Keratinocyte (primary cell): ENCODE results near the gene CPNE1. TPM values are rescaled to one million over a fixed set of nuclear protein-coding genes. Genes with fewer than 3 reads are reported as not detected.

Experiments
- DNase-seq: peaks from one replicate; pipeline ENCODE4 v3.0.0-alpha.2; 2011; ENCODE audit warnings: low read depth, missing footprints, low spot score
- FAIRE-seq: peaks from 2 replicates; lab custom pipeline; 2011; peaks lifted over from hg19 to GRCh38; lab: Jason Lieb, UNC
- H2AFZ ChIP-seq: 2 replicates; pipeline ENCODE4 v1.6.0; 2012; ENCODE audit warnings: low read length, control low read depth, inconsistent platforms; ENCODE audit not compliant: control insufficient read depth
- H3K27ac ChIP-seq: 2 replicates; pipeline ENCODE4 v1.5.1; 2011; ENCODE audit warnings: low read length; ENCODE audit not compliant: control insufficient read depth, insufficient read depth
- H3K27me3 ChIP-seq: 3 replicates; pipeline ENCODE4 v1.6.0; 2011; ENCODE audit warnings: low read length; ENCODE audit not compliant: control insufficient read depth, insufficient read depth; ENCODE audit errors: extremely low read depth
- H3K36me3 ChIP-seq, 2 experiments: 2 replicates in 1 of 2; 3 replicates in 1 of 2; pipeline ENCODE4 v1.5.1; 2011; ENCODE audit warnings: low read length in 2 of 2, mild to moderate bottlenecking in 1 of 2; ENCODE audit not compliant: control insufficient read depth in 2 of 2, insufficient read depth in 2 of 2; ENCODE audit errors: extremely low read depth in 1 of 2
- H3K4me1 ChIP-seq: 3 replicates; pipeline ENCODE4 v1.5.1; 2011; ENCODE audit warnings: low read length; ENCODE audit not compliant: control insufficient read depth, insufficient read depth; ENCODE audit errors: extremely low read depth
- H3K4me2 ChIP-seq: 3 replicates; pipeline ENCODE4 v1.6.0; 2011; ENCODE audit warnings: low read depth, low read length; ENCODE audit not compliant: control insufficient read depth, insufficient read depth; ENCODE audit errors: extremely low read depth
- H3K4me3 ChIP-seq, 3 experiments: fragments of 200-600 bp in 1 of 3; sonication (generic) in 1 of 3; 2 replicates in 2 of 3; 3 replicates in 1 of 3; pipeline ENCODE4 v1.5.1; 2011 to 2016; ENCODE audit warnings: low read length in 3 of 3, mild to moderate bottlenecking in 3 of 3, control low read depth in 2 of 3, inconsistent platforms in 1 of 3, low read depth in 1 of 3, mixed read lengths in 1 of 3, mixed run types in 1 of 3, moderate library complexity in 1 of 3; ENCODE audit not compliant: control insufficient read depth in 2 of 3, insufficient read depth in 2 of 3; ENCODE audit errors: extremely low read depth in 1 of 3
- H3K79me2 ChIP-seq: 2 replicates; pipeline ENCODE4 v1.6.0; 2012; ENCODE audit warnings: low read length; ENCODE audit not compliant: control insufficient read depth, insufficient read depth
- H3K9ac ChIP-seq: 3 replicates; pipeline ENCODE4 v1.6.0; 2011; ENCODE audit warnings: low read length; ENCODE audit not compliant: control insufficient read depth, insufficient read depth; ENCODE audit errors: extremely low read depth
- H3K9me1 ChIP-seq: 3 replicates; pipeline ENCODE4 v1.6.0; 2011; ENCODE audit warnings: low read length; ENCODE audit not compliant: control insufficient read depth, insufficient read depth; ENCODE audit errors: extremely low read depth
- H3K9me3 ChIP-seq: 2 replicates; pipeline ENCODE4 v1.5.1; 2012; ENCODE audit warnings: low read depth, low read length; ENCODE audit not compliant: control insufficient read depth
- H4K20me1 ChIP-seq: 3 replicates; pipeline ENCODE4 v1.6.0; 2011; ENCODE audit warnings: low read length; ENCODE audit not compliant: control insufficient read depth, insufficient read depth; ENCODE audit errors: extremely low read depth
- EZH2 ChIP-seq: IDR thresholded peaks from one replicate; pipeline ENCODE4 v1.6.1; 2012; ENCODE audit warnings: inconsistent platforms, mild to moderate bottlenecking, low read length, moderate library complexity
- dilution Hi-C: fragments of 300-500 bp; cut with MboI; formaldehyde crosslinking; loops from one replicate; pipeline ENCODE4 v1.7.0; 2020; ENCODE audit warnings: low sequenced_read_pairs; ENCODE audit not compliant: extremely low pct_ligation_motif_present
- polyA plus RNA-seq, 5 experiments: library from polyadenylated mRNA; depleted of rRNA in 3 of 5; stranded (reverse) in 3 of 5; stranded (forward) in 1 of 5; unstranded in 1 of 5; fragments of >200 nt; gene quantifications; 1 replicate in 1 of 5; 2 replicates in 3 of 5; 3 replicates in 1 of 5; pipeline versions ENCODE4 v1.2.1 to v1.2.3, GENCODE V29; 2011 to 2012; ENCODE audit warnings: missing spikeins in 2 of 5, low read depth in 1 of 5, low replicate concordance in 1 of 5
- TF ChIP-seq, protein P1 (sequence below), 3 experiments: IDR thresholded peaks in 1 of 3; conservative IDR thresholded peaks in 1 of 3; optimal IDR thresholded peaks in 1 of 3; 2 replicates in 2 of 3; 3 replicates in 1 of 3; pipeline versions ENCODE3 to v1.5.1; 2011; ENCODE audit warnings: low read length in 3 of 3, mild to moderate bottlenecking in 3 of 3, moderate library complexity in 2 of 3, control low read depth in 1 of 3, inconsistent platforms in 1 of 3; ENCODE audit not compliant: insufficient read depth in 2 of 3; ENCODE audit errors: extremely low read depth in 1 of 3

The CPNE1 gene
- polyA plus RNA-seq, 1 donor (not counting 4 experiments of a cell fraction or from before 2014, with no cell fraction given): 111 TPM

DNA sequence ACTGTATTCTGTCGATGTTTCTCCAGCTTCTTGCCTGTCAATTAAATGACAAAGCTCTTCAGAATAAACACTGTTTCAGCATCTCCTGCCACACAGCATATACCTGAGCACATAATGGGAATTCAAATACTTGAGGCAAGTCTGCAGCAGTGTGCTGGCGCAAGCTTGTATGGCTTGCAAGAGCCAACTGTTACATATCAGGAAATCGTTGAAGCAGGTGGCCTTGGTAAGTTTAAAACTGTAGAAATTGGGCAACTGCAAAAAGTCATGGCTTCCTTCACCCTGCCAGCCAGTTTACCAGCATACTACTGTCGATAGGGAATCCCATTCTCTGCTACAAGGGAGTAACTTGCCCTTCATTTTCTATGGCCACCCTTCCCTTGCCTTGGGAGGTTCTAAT is 23.0 kb downstream of the CPNE1 start:
- dilution Hi-C loops: no loop called here
- H3K9ac ChIP-seq: no peak overlapping the region
- FAIRE-seq: no peak
- no peak overlapping the region for H3K4me3 ChIP-seq
- H3K27ac ChIP-seq: no peak overlapping the region
- H3K9me3 ChIP-seq: no peaks in the 10 kb centered on the region
- TF ChIP-seq, protein P1, sequence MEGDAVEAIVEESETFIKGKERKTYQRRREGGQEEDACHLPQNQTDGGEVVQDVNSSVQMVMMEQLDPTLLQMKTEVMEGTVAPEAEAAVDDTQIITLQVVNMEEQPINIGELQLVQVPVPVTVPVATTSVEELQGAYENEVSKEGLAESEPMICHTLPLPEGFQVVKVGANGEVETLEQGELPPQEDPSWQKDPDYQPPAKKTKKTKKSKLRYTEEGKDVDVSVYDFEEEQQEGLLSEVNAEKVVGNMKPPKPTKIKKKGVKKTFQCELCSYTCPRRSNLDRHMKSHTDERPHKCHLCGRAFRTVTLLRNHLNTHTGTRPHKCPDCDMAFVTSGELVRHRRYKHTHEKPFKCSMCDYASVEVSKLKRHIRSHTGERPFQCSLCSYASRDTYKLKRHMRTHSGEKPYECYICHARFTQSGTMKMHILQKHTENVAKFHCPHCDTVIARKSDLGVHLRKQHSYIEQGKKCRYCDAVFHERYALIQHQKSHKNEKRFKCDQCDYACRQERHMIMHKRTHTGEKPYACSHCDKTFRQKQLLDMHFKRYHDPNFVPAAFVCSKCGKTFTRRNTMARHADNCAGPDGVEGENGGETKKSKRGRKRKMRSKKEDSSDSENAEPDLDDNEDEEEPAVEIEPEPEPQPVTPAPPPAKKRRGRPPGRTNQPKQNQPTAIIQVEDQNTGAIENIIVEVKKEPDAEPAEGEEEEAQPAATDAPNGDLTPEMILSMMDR (optimal IDR thresholded peaks at IDR 0.05 in 1 of 3, IDR thresholded peaks at IDR 0.05 in 1 of 3, conservative IDR thresholded peaks at IDR 0.05 in 1 of 3; ENCODE audit: extremely low read depth in 1 of 3, insufficient read depth in 2 of 3, low read length in 3 of 3): no peak
- no peak for TF ChIP-seq EZH2
- H3K27me3 ChIP-seq: no peaks in the 10 kb centered on the region
- peaks cover 5 to 6% of the 10 kb centered on the region in 2 experiments for H3K36me3 ChIP-seq
- no peak overlapping the region for H3K4me2 ChIP-seq
- H2AFZ ChIP-seq: no peak overlapping the region
- no peak for DNase-seq
- peaks cover 9% of the 10 kb centered on the region for H3K4me1 ChIP-seq
- H4K20me1 ChIP-seq: peaks cover 11% of the 10 kb centered on the region
- H3K9me1 ChIP-seq: peaks cover 5% of the 10 kb centered on the region
- H3K79me2 ChIP-seq: peaks cover 79% of the 10 kb centered on the region

DNA sequence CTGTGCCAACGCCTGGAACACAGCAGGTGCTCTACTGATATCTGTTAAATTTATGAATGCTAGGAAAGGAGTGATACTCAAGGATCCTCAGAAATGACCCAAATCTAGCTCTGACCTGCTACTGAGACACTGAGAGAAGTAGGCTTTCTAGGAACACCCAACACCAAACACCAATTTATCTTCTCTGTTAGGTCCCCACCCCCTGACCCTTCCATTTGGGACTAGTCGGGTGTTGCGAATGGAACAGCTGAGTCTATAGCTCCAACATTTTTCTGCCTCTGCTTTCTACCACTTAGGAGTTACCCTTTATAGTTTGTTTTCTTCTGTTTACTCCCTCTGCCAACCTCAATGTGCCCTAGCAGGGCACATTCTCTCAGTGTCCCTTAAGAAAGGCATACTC is 24.0 kb downstream of the CPNE1 start:
- DNase-seq (no peak), FAIRE-seq (no peak)
- Histone ChIP-seq H2AFZ (no peak overlapping the region), H3K27me3 (no peaks in the 10 kb centered on the region), H3K27ac (no peak overlapping the region), H4K20me1 (peaks cover 13% of the 10 kb centered on the region), H3K9ac (no peak overlapping the region), H3K4me3 (no peak overlapping the region), H3K36me3 (peaks cover 5 to 6% of the 10 kb centered on the region in 2 experiments), H3K4me2 (no peak overlapping the region), H3K79me2 (peaks cover 77% of the 10 kb centered on the region), H3K4me1 (peaks cover 8% of the 10 kb centered on the region), H3K9me1 (peaks cover 5% of the 10 kb centered on the region), H3K9me3 (no peaks in the 10 kb centered on the region)
- dilution Hi-C loops: no loop called here
- TF ChIP-seq EZH2: no peak
- TF ChIP-seq, protein P1 (optimal IDR thresholded peaks at IDR 0.05 in 1 of 3, IDR thresholded peaks at IDR 0.05 in 1 of 3, conservative IDR thresholded peaks at IDR 0.05 in 1 of 3; ENCODE audit: extremely low read depth in 1 of 3, insufficient read depth in 2 of 3, low read length in 3 of 3): no peak
